Inflammatory macrophage treated with lipopolysaccharide for 4 hours (primary cell): ENCODE measurements around the gene THOC6.
"Not testable (repeated sequence)": the region's sequence is repeated elsewhere in the genome, so short reads cannot be mapped to it uniquely, and the experiment has no call there.

Experiments
- DNase-seq: peaks from one replicate; pipeline ENCODE4 v3.0.0-alpha.2; 2020

THOC6 gene

DNA sequence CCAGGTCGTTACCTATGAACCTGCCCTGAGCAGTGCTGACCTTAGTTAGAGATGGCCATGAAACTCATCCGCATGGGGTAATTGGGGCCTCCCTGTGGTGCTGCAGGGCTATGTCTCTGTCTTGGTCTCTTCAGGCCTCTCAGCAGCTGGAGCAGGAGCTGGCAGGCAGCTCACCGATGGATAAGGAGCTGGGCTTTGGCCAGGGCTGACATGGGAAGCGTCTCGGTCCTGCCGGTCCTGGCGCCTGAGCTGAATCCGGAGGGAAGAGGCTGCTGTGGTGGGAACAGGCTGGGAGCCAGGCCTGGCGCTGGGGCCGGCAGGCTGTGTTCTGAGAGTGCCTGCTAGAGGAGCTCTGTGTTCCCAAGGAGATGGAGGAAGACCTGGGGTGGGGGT lies 51.7 kb downstream of the THOC6 start:
- no peak for DNase-seq

DNA sequence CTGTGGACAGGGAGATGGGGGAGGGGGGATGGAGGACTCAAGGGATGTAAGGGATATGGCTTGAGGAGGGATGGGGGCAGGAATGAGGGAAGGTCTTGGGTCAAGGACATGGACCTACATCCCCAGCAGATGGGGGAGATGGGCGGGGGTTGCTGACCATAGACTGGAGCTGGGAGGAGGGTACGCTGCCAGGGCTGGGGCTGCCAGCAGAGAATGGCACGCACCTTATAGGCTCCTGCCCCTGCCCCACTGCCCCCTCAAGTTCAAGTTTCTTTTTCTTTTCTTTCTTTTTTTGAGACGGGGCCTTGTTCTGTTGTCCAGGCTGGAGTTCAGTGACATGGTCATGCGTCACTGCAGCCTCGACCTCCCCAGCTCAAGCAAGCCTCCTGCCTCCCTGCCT lies 52.1 kb downstream of the THOC6 start:
- not testable (repeated sequence) for DNase-seq

DNA sequence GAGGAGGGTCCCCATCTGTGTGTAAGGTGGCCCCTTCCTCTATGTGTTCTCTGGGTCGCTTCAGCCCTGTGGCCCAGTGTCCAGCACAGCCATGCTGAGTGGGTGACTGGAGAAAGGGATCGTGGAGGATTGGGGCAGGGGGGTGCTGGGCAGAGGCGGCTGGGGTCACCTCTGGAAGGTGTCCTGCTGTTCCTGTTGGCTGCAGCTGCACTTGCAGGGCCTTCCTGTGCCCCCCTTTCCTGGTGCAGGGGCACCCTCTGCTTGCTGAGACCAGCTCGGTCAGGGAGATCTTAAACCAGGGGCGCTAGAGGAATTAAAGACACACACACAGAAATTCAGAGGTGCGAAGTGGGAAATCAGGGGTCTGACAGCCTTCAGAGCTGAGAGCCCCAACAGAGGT lies 52.7 kb downstream of the THOC6 start:
- no peak for DNase-seq
